ENCODE data around the gene DACT3.

Gene DACT3

DNA sequence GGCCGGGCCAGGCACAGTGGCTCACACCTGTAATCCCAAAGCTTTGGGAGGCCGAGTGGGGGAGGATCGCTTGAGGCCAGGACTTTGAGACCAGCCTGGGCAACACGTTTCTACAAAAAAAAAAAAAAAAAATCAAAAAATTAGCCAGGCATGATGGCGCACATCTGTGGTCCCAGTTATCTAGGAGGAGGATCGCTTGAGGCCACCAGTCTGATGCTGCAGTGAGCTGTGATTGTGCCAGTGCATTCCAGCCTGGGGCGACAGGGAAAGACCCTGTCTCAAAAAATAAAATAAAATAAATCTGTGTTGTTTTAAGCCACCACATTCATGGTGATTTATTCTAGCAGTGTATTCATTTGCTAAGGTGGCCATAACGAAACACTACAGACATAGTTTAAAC, 4.1 kb upstream of the DACT3 start:
- DNase-seq, result no peak

DNA sequence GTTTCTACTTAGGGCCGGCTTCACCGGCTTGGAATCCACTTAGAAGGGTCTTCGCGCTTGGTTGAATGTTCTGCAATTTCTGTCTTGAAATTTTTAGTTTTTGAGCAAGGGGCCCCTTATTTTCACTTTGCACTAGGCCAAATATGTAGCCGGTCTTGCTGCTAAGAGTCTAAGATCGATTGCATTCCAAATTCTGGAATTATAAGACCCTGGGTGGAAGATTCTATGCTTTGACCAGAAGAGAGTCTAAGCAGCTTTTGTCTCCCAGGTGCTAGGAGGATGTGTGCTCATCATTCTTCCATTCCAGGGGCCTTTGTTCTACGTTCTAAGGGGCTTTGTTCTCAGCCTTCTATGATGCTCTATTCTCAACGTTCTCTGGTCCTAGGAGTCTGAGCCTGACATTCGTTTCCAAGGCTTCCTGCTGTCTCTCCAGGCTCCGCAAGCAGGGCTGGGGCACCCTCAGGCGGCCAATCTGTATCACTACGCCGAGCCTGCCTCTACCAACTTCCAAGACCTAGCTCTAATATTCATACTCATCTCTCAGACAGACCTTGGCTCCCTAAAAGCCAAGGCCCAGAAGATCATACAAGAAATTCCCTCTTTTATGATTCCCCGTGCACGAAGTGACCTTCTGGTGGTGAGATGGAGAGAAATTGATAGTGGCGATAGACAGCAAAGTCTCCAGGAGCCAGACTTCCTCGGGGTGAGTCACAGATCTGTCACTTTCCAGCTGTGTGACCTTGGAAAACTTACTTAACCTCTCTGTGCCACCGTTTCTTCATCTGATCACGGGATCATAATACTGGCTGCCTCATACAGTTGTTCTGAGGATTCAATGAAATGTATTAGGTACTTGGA, 982 bp upstream of the DACT3 start:
- DNase-seq, result peak; percentile 88

DNA sequence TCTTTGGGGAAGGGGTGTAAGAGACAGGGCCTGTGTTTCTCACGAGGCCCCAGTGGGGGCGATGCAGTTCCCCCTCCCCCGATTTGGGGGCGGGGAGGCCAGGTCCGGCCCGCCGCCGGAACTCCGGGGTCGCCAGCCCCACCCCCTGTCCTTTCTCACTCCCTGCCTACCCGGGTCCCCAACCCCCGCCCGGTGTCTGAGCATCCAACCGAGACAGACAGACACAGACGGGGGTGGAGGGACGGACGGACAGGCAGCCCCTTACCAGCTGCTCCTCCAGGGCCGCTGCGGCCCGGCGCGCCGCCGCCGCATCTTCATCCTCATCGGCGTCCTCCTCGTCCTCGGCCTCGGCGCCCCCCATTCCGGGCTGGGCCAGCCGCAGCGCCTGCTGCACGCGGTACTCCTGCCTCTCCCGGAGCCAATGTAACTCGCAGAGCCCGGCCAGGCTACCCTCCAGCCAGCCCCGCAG, 397 bp downstream of the DACT3 start:
- DNase-seq, result no peak

DNA sequence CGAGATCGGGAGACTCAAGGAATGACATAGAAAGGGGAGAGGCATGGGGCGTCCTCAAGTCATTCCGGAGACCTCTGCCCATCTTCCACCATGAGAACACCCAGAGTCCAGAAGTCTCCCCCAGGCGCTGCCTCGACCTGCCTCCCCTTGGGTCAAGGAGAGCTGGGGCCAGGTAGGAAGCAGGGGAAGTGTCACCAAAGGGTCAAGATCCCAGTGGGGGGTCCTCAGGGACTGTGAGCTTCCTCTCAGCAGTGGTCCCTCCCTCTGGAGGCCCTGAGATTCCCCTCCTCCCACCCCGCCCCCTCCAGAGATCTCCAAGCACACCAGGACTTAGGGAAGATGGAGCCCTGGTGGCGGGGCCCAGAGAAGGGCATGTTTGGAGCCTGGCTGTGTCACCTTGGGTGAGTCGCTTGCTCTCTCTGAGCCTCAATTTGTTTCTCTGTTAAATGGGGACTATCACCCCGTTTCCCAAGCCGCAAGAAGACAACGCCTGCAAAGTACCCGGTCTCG, 919 bp downstream of the DACT3 start:
- DNase-seq, result peak; percentile 43

DNA sequence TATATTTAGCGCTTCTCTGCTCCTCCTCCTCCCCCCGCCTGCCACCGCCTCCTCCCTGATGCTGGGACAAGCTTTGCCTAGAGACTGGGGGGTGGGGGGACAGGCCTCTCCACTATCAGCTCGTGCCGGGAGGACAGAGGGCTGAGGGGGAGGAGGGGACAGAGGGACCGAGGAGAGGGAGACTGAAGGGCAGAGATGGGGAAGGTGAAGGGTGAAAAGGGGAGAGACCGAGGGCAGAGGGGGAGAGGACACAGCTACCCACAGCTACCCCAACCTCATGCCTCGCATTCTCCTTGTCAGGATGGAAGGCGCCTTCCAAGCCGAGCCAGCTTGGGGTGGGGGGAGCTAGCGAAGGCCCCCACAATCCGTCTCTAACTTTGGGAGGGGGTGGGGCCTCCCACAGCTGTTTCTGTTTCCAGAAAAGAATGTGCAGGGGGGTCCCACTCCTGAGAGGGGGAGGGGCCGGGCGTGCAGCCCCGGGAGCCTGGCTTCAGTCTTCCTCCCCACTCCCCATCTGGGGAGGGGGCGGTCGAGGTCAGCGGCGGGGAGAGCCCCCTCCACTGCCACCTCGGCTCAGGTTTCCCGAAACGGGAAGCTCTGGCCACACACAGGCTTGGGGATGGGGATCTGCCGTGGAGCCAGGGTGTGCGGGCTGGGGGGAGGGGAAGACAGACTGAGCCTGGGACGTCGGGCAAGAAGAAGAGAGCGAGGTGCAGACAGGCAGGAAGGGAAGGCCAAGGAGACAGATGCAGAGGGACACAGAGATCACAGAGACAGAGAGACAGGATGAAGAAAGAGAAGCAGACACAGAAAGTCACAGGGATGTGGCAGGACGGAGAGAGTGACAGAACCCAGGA, 1.6 kb downstream of the DACT3 start:
- DNase-seq, result peak; percentile 39

DNA sequence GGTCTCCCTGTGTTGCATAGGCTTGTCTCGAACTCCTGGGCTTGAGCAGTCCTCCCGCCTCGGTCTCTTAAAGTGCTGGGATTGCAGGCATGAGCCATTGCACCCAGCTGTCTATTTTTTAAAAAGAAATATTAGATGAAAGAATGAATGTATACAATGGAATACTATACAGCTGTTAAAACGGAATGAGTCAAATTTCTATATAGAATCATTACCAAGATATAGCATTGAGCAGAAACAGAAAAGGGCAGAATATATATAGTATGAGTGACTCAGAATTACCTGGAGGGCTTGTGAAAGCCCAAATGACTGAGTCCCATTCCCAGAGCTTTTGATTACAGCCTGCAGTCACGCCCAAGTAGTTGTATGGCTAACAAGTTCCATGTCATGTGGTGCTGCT, 4.4 kb downstream of the DACT3 start:
- DNase-seq, result no peak

DNA sequence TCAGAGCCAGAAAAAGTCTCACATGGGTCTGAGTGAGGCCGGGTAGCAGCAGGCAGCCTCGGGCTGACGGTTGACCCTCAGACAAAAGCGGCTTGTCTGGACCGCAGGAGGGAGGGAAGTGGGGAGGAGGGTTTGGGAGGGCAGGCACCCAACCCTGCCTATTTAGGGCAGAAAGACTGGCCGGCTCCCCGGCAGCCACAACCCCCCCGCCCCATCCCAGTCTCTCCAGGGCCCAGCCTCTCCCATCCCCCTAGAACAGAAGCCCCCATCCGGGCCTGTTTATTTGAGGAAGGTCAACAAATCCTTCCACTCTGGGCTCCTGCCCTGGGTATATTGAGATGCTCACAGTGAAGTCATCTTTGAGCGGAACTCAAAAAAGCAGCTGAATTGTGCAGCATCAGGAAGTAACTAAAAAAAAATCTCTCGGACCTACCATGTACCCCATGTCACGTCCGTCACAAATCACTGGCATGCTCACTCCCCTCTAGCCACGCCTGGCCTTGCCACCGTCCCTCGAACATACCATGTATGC, 6.3 kb downstream of the DACT3 start:
- no peak for DNase-seq

DNA sequence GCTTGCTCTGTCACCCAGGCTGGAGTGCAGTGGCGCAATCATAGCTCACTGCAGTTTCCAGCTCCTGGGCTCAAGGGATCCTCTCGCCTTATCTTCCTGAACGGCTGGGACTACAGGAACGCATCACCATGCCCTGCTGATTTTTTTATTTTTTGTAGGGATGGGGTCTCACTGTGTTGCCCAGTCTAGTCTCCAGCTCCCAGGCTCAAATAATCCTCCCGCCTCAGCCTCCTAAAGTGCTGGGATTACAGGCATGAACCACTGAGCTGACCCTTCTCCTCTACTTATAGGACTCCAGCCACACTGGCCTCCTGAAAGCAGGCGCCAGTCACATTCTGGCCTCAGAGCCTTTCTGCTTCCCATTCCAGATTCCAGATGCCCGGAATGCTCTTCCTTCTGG, 10.5 kb downstream of the DACT3 start:
- DNase-seq, result no peak

DNA sequence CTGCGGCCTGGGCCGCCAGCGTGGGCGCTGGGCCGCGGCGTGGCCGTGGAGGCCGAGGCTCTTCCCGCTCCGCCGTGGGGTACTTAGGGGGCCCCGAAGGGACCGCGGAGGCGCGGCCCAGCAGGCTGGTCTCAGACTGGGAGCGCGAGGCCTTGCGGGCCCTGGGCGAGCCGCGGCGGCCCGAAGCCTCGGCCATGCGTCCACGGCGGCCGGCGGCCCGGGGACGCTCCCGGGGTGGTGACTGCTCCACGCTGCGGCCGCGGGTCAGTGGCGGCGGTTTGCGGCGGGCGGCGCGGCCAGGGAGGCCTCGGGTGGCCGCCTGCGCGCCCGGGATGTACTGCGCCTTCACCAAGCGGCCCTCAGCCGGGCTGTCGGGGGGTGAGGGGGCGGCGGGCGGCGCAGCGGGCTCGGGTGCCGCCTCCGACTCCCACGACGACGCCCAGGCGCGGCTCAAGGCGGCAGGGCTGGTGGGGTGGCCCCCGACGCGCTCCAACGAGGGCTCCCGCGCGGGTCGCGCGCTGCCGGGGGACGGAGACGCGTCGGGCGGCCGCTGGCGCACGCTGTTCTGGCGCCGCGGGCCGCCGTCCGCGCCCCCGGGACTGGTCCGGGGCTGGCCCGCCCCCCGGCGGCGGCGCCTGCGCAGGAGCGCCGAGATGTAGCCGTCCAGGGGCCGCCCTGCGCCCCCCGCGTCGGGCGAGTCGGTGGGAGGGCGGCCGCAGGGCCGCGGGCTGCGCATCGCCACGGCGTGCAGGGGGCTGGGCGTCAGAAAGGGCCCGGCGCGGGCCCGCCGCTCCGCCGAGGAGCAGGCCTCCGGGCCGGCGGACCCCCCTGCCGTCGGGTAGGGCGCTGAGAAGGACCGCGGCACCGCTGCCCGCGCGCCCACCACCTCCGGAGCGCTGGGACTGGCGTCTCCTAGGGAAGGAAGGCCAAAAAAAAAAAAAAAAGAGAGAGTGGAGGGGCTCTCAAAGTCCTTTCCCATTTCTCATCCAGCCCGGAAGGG, 11.7 kb downstream of the DACT3 start:
- no peak for DNase-seq

DNA sequence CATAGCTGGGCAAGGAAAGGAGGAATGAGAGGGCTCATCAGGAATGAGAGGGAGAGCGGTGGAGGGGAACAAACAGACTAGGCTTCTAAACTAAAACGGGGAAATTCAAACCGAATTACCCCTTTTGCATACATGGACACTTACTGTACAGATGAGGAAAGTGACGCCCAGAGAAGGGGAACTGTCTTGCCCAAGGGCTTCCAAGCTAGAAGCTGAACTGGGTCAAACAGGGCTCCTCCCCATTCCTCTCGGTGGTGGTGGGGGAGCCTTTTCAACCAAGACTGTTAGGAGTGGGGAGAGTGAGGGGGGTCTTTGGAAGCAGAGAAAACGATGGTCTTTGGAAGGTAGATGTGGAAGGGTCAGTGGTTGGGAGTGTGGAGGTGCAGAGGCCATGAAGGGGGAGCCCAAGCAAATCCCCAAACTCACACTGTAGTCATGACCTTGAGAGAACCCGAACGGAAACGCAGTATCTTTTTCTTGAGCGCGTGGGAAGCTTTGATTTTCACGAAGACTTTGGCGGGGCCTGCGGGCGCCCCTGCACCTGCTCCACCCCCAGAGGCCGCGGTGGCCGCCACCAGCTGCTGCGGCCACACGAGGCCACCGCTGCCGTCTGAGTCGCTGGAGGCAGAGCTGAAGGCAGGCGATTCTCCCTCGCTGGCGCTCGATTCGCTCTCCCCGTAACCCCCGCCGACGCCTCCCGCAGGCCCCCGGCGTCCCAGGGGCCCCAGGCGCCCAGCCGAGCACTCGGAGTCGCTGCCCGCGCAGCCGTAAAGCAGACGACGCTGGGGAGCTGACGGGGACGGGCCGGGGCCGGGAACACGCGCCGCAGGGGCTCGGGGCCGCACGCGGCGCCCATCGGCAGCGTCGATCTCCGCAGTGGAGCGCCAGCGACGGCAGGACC, 12.7 kb downstream of the DACT3 start:
- DNase-seq, result no peak

DNA sequence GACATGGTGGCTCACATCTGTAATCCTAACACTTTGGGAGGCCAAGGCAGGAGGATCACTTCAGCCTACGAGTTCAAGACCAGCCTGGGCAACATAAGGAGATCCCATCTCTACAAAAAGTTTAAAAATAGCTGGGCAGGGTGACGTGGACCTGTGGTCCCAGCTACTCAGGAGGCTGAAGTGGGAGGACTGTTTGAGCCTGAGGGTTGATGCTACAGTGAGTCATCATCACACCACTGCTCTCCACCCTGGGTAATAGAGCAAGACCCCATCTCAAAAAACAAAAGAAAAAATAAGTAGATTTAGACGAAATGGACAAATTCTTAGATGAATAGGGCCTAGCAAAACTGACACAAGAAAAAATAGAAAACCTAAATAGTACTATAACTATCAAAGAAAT, 14.6 kb downstream of the DACT3 start:
- no peak for DNase-seq

DNA sequence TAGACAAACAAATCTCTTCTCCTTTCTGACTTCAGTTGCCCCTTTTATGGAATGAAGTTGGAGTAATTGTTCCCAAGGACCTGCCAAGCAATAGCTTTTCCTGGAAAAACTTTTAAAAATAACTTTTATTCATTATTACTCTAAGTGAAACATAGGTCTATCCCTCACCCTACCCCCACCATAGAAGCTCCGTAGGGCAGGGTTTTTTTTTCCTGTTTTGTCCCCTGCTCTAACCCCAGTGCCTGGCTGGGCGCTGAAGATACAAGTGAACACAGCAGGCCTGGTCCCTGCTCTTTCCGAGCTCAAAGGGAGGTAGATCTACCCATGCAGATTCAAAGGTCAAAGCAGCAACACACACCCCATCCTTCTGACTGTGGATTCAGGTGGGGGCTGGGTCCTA, 16.3 kb downstream of the DACT3 start:
- no peak for DNase-seq

DNA sequence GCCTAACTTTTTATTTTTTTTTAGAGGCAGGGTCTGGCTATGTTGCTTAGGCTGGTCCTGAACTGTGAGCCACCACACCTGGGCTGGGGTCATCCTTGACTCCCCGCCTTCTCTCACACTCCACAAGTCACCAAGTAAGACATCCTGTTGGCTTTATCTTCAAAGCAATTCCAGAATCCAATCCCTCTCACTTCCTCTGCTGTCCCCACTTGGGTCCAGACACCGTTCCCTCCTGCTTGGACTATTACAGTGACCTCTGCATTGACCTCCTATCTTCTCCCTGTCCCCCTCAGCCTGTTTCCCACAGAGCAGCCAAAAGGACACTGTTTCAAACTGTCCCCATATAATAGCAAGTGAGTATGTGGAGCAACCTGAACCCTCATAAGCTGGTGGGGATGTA, 20.3 kb downstream of the DACT3 start:
- DNase-seq, result no peak

DNA sequence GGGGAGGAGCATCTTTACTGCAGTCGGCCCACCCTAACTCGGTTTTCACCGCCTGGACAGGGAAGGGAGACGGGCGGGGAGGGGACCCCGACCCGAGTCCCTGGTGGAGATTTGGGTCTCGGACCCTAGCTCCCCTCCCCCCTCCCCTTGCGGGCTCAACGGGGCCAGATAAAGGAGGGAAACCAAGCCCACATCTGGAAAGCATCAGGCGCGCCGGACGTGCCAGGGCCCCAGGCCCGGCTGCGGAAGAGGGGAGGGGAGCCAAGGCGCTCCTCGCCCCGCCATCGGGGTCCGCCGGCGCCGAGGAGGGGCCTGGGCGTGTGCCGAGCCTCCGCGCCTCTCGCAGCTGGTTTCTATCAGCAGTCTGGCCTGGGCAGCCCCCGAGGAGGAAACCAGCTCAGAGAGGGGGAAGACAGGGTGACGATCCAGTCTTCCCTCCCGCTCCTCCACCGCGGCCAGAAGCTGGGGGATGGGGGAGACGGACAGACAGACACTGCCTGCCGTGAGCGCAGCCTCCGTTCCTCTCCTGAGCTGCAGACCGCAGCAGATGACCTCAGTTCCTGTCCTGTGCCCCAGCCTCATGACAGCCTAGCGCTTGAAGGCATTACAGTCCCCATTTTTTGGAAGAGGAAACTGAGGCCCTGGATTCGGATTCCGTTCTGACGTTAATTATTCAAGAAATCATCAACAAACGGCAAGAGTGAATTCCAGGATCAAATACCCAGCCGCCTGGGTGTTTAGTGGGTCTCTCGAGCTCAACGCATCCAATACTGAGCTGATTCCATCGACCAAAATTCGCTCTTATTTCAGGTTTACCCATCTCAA, 21.4 kb downstream of the DACT3 start:
- peak; percentile 85 for DNase-seq

DNA sequence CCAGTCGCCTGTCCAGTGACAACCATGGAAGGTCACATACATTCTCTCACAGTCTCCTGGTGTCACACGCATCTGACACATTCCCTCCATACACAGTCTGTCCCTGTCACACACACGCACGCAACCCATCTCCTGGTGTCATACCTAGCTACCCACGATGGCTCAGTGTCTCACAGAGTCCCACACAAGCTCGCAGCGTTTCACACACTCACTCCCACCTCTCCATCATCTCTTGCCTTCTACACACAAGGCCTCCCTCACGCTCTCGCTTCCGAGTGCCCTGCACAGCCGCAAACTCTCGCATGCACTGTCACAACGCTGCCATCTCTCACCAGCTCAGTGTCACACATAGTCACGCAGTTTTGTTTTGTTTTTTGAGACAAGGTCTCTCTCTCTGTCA, 23.8 kb downstream of the DACT3 start:
- no peak for DNase-seq

DNA sequence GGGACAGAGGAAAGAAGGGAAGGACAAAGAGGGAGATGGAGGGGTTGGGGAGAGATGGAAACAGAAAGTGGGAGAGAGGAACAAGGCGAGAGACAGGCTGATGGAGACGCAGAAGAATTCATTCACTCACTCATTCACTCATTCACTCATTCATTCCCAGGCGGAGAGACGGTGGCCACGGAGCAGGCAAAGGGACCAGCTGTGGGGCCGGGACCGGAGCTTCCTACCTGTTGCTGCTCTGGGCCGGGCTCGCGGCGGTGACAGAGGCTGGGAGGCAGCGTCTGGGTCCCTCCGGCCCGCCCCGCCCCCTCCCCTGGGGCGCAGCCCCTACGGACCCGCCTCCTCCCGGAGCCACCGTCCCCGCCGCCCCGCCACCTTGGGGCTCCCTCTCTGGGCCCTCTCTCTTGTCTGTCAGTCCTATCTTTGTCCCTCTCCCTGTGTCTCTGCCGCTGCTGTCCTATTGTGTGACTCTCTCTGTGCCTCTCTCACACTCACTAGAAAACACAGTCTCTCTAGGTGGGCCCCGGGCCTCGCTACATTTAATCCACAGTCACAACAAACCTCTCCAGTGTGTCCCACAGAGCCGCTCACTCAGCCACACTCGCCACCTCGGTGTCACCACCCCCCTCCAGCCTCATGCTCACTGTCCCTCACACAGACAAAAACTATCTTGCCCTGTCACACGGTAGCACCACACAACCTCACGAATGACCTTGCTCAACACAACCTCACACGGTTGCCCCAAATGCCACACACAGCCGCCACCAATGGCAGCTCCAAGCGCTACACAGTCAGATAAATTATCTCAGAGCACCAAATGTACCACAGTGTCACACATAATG, 24.8 kb downstream of the DACT3 start, which contains the start of gene GNG8:
GNG8 (minus strand) TSS at position 283 of the 842 bp plus-strand sequence. CDS start 1,520 bp downstream, outside the sequence.
- no peak for DNase-seq

DNA sequence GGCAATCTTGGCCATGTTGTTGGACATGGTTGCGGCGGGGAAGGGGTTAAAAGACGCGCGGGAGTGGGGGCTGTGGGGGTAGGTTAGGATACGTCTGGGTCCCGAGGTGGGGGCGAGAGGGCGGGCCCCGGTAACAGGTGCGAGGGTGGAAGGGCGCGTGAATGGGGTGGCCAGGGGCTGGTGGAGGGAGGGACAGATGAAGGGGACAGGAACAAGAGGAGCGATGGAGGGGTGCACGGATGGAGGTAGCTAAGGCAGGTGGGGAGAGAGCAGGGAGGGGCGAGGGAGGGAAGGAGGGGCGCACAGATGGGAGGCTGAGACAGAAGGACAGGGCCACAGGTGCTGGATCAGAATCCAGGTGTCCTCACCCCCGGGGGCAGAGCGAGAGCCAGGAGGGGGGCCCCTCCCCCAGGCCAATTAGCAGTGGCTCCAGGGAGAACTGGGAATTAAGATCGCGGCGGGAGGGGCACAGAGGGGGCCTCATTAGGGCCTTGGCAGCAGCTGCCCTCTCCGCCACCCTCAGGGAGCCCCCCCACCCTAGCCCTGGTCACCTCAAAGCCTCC, 26.2 kb downstream of the DACT3 start:
- DNase-seq, result no peak

DNA sequence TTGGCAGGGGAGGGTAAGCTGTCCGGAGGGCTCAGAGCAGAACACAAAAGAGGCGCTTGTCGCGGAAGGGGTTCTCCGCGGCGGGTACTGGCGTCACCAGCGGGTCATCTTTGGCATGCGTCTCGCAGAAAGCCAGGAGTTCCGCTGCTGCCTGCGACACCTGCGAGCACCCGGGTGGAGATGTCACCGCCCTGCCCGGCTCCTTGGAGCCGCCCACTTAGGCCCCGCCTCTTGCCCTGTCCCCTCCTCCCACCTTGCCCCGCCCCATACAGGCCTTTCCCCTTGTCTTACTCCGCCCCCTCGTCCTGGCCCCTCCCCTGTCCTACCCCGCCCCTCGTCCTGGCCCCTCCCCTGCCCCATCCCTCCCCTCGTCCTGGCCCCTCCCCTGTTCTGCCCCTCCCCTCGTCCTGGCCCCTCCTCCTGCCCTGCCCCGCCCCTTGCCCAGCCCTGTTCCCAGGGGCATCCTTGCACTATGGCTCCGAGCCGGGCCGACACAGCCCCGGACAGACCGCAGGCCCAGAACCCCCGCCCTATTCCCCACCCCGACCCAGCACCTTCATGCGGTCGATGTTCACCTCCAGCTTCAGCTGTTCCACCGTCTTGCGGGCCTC, 26.8 kb downstream of the DACT3 start:
- peak; percentile 91 for DNase-seq

Data from fibroblast of skin of scalp (primary cell).